GM20431 (cell line): ENCODE measurements around the gene ABCD3.
"Not testable (repeated sequence)": the region's sequence is repeated elsewhere in the genome, so short reads cannot be mapped to it uniquely, and the experiment has no call there.

Source experiments
- in situ Hi-C: fragments of 300-500 bp; cut with MseI, MboI; formaldehyde crosslinking; loops from one replicate; pipeline ENCODE4 v1.15.0; 2020; ENCODE audit warnings: low sequenced_read_pairs; ENCODE audit not compliant: unreplicated experiment

Gene ABCD3

GRCh38 chr1:94417978-94418663 is at the start of gene ABCD3:
ABCD3 (plus strand) TSS chr1:94418389; CDS start chr1:94418479, 90 bp downstream.
- in situ Hi-C loops = no loop called here

- in situ Hi-C loops = not testable (repeated sequence)
Measured at GRCh38 chr1:94372771-94373170, 45.4 kb upstream of the ABCD3 start.

GRCh38 chr1:94373311-94373710 is 44.9 kb upstream of the ABCD3 start:
- in situ Hi-C loops = not testable (repeated sequence)

GRCh38 chr1:94375666-94376065 is 42.5 kb upstream of the ABCD3 start:
- in situ Hi-C loops = not testable (repeated sequence)

GRCh38 chr1:94378493-94378892 is 39.7 kb upstream of the ABCD3 start:
- in situ Hi-C loops = not testable (repeated sequence)

GRCh38 chr1:94379615-94380014 is 38.6 kb upstream of the ABCD3 start:
- in situ Hi-C loops = no loop called here

- in situ Hi-C loops = no loop called here
Measured at GRCh38 chr1:94382201-94382600, 36.0 kb upstream of the ABCD3 start.

GRCh38 chr1:94383966-94384408 is 34.2 kb upstream of the ABCD3 start:
- in situ Hi-C loops = no loop called here

- in situ Hi-C loops = no loop called here
Measured at GRCh38 chr1:94384485-94385265, 33.5 kb upstream of the ABCD3 start.

- in situ Hi-C loops = no loop called here
Measured at GRCh38 chr1:94385308-94385929, 32.8 kb upstream of the ABCD3 start.

- in situ Hi-C loops = no loop called here
Measured at GRCh38 chr1:94389298-94389697, 28.9 kb upstream of the ABCD3 start.

- in situ Hi-C loops = no loop called here
Measured at GRCh38 chr1:94394247-94394646, 23.9 kb upstream of the ABCD3 start.

GRCh38 chr1:94395231-94395630 is 23.0 kb upstream of the ABCD3 start:
- in situ Hi-C loops = no loop called here

- in situ Hi-C loops = no loop called here
Measured at GRCh38 chr1:94395748-94396309, 22.4 kb upstream of the ABCD3 start.

- in situ Hi-C loops = no loop called here
Measured at GRCh38 chr1:94396356-94397010, 21.7 kb upstream of the ABCD3 start.

GRCh38 chr1:94398356-94398755 is 19.8 kb upstream of the ABCD3 start:
- in situ Hi-C loops = no loop called here

GRCh38 chr1:94399453-94399852 is 18.7 kb upstream of the ABCD3 start:
- in situ Hi-C loops = no loop called here

- in situ Hi-C loops = no loop called here
Measured at GRCh38 chr1:94401206-94401605, 17.0 kb upstream of the ABCD3 start.

GRCh38 chr1:94406446-94406845 is 11.7 kb upstream of the ABCD3 start:
- in situ Hi-C loops = no loop called here

GRCh38 chr1:94408104-94408830 is 9.9 kb upstream of the ABCD3 start:
- in situ Hi-C loops = no loop called here
